Measurements from ENCODE around the gene NDUFS5. TPM values are rescaled to one million over a fixed set of nuclear protein-coding genes. Genes with fewer than 3 reads are reported as not detected.
"Not testable (repeated sequence)": the region's sequence is repeated elsewhere in the genome, so short reads cannot be mapped to it uniquely, and the experiment has no call there.

The NDUFS5 gene
- total RNA-seq (2014; rRNA removed; shearing (Covaris generic)) = 1,230 and 1,593 TPM in 2 replicates

GRCh38 chr1:39026051-39026865 is at the start of gene NDUFS5:
Gene NDUFS5 (plus strand): TSS chr1:39026350. CDS start chr1:39028725, 2,375 bp downstream.
- DNase-seq (ENCODE audit: low read depth) = peak; percentile 95

- not testable (repeated sequence) for DNase-seq (ENCODE audit: low read depth)
Measured at GRCh38 chr1:38977399-38978244, 48.5 kb upstream of the NDUFS5 start.

- not testable (repeated sequence) for DNase-seq (ENCODE audit: low read depth)
Measured at GRCh38 chr1:38978245-38978542, 48.0 kb upstream of the NDUFS5 start.

GRCh38 chr1:38979380-38979779 is 46.8 kb upstream of the NDUFS5 start:
- DNase-seq (ENCODE audit: low read depth) = not testable (repeated sequence)

GRCh38 chr1:38989979-38990378 is 36.2 kb upstream of the NDUFS5 start:
- no peak for DNase-seq (ENCODE audit: low read depth)

- no peak for DNase-seq (ENCODE audit: low read depth)
Measured at GRCh38 chr1:38990386-38990737, 35.8 kb upstream of the NDUFS5 start.

GRCh38 chr1:38990738-38991637 is 35.2 kb upstream of the NDUFS5 start, which contains the start of gene AKIRIN1:
Gene AKIRIN1 (plus strand): TSS chr1:38991276. CDS start chr1:38991381, 105 bp downstream.
- peak; percentile 97 for DNase-seq (ENCODE audit: low read depth)

GRCh38 chr1:38991638-38992411 is 34.3 kb upstream of the NDUFS5 start:
- DNase-seq (ENCODE audit: low read depth) = peak; percentile 26

- DNase-seq (ENCODE audit: low read depth) = no peak
Measured at GRCh38 chr1:38992412-38993111, 33.6 kb upstream of the NDUFS5 start.

GRCh38 chr1:38994196-38994595 is 32.0 kb upstream of the NDUFS5 start:
- DNase-seq (ENCODE audit: low read depth) = no peak

- DNase-seq (ENCODE audit: low read depth) = no peak
Measured at GRCh38 chr1:38997034-38997900, 28.9 kb upstream of the NDUFS5 start.

GRCh38 chr1:38997901-38998190 is 28.3 kb upstream of the NDUFS5 start:
- no peak for DNase-seq (ENCODE audit: low read depth)

GRCh38 chr1:39001516-39002421 is 24.4 kb upstream of the NDUFS5 start:
- no peak for DNase-seq (ENCODE audit: low read depth)

GRCh38 chr1:39003281-39003680 is 22.9 kb upstream of the NDUFS5 start:
- no peak for DNase-seq (ENCODE audit: low read depth)

- DNase-seq (ENCODE audit: low read depth) = no peak
Measured at GRCh38 chr1:39003794-39004193, 22.4 kb upstream of the NDUFS5 start.

- DNase-seq (ENCODE audit: low read depth) = no peak
Measured at GRCh38 chr1:39006287-39006686, 19.9 kb upstream of the NDUFS5 start.

- DNase-seq (ENCODE audit: low read depth) = no peak
Measured at GRCh38 chr1:39006726-39007645, 19.2 kb upstream of the NDUFS5 start.
